Activated CD8-positive, alpha-beta T cell treated with anti-CD3 and anti-CD28 coated beads for 36 hours (primary cell): ENCODE measurements around the gene KMT2E. TPM values are rescaled to one million over a fixed set of nuclear protein-coding genes. Genes with fewer than 3 reads are reported as not detected.

Experiments
- ATAC-seq: fragments of 200-7000 bp; cut with Tn5 transposase; one replicate; pipeline ENCODE4 v1.10.0; 2021; ENCODE audit warnings: mild to moderate bottlenecking, moderate library complexity
- CTCF ChIA-PET: fragments of 350-600 bp; sonication (Branson Sonifier 250); formaldehyde crosslinking; loops from one replicate; lab custom pipeline; 2021; ENCODE audit warnings: antibody characterized with exemption; lab: Charles Lee
- POLR2A ChIA-PET: fragments of 350-600 bp; sonication (Branson Sonifier 250); formaldehyde crosslinking; loops from one replicate; lab custom pipeline; 2021; ENCODE audit warnings: antibody characterized with exemption; lab: Charles Lee
- DNase-seq: peaks from one replicate; pipeline ENCODE4 v3.0.0-alpha.2; 2020
- H3K27ac Mint-ChIP-seq: one replicate; pipeline ENCODE4 v1.8.0; 2021; ENCODE audit warnings: mild to moderate bottlenecking, mixed read lengths
- H3K27me3 Mint-ChIP-seq: one replicate; pipeline ENCODE4 v1.8.0; 2021; ENCODE audit warnings: mixed read lengths
- H3K36me3 Mint-ChIP-seq: one replicate; pipeline ENCODE4 v1.8.0; 2021; ENCODE audit warnings: low read depth, mixed read lengths
- H3K4me1 Mint-ChIP-seq: one replicate; pipeline ENCODE4 v1.8.0; 2021; ENCODE audit warnings: low read depth, mixed read lengths
- H3K4me3 Mint-ChIP-seq: one replicate; pipeline ENCODE4 v1.8.0; 2021; ENCODE audit warnings: mild to moderate bottlenecking, moderate library complexity, mixed read lengths
- H3K9me3 Mint-ChIP-seq: one replicate; pipeline ENCODE4 v1.8.0; 2021; ENCODE audit warnings: mixed read lengths
- CTCF ChIP-seq: fragments of 200-600 bp; IDR thresholded peaks from one replicate; pipeline ENCODE4 v1.8.0; 2022; ENCODE audit warnings: antibody characterized with exemption, mild to moderate bottlenecking
- intact Hi-C: fragments of 100-400 bp; cut with micrococcal nuclease; formaldehyde crosslinking; loops from one replicate; pipeline ENCODE4 v1.10.0; 2022
- total RNA-seq, 2 experiments: library from RNA; stranded (reverse); gene quantifications; one replicate each; pipeline ENCODE4 v1.2.3, GENCODE V29; 2021

KMT2E gene
- total RNA-seq, 2 experiments from 2014 or later, result 94.7 to 98.4 TPM

GRCh38 chr7:105102557-105103352 lies 88.8 kb downstream of the KMT2E start:
- H3K4me1 Mint-ChIP-seq, result peaks cover 52% of the 10 kb centered on the region
- no peaks in the 10 kb centered on the region for H3K9me3 Mint-ChIP-seq
- no peak overlapping the region for H3K4me3 Mint-ChIP-seq
- intact Hi-C loops, result no loop called here
- peak overlapping the region; percentile 78 for H3K27ac Mint-ChIP-seq
- peaks cover 61% of the 10 kb centered on the region for H3K36me3 Mint-ChIP-seq
- POLR2A ChIA-PET, result no interaction called here
- ATAC-seq (no peak), DNase-seq (no peak)
- no peak for TF ChIP-seq CTCF
- CTCF ChIA-PET, result interaction anchor here (1.0 kb wide), 1 partner anchor 122 kb away, joined by 3 read pairs; no protein-coding TSS in a partner anchor
- H3K27me3 Mint-ChIP-seq, result no peaks in the 10 kb centered on the region

- no peak for TF ChIP-seq CTCF
- no peaks in the 10 kb centered on the region for H3K9me3 Mint-ChIP-seq
- POLR2A ChIA-PET, result no interaction called here
- no peaks in the 10 kb centered on the region for H3K27me3 Mint-ChIP-seq
- CTCF ChIA-PET, result interaction anchor here (1.2 kb wide), 1 partner anchor 124 kb away, joined by 3 read pairs; no protein-coding TSS in a partner anchor
- no peak for ATAC-seq
- no peak for DNase-seq
- peaks cover 66% of the 10 kb centered on the region for H3K36me3 Mint-ChIP-seq
- H3K4me3 Mint-ChIP-seq, result no peak overlapping the region
- intact Hi-C loops, result no loop called here
- H3K4me1 Mint-ChIP-seq, result peaks cover 30% of the 10 kb centered on the region
- peak overlapping the region; percentile 75 for H3K27ac Mint-ChIP-seq
Observed at GRCh38 chr7:105105579-105105978, 91.6 kb downstream of the KMT2E start.

GRCh38 chr7:105106473-105106872 lies 92.5 kb downstream of the KMT2E start:
- Mint-ChIP-seq H3K4me3 (no peak overlapping the region), H3K4me1 (peaks cover 22% of the 10 kb centered on the region), H3K27ac (peak overlapping the region; percentile 64), H3K27me3 (no peaks in the 10 kb centered on the region), H3K36me3 (peaks cover 65% of the 10 kb centered on the region), H3K9me3 (no peaks in the 10 kb centered on the region)
- POLR2A ChIA-PET, result no interaction called here
- CTCF ChIA-PET, result interaction anchor here (1.2 kb wide), 1 partner anchor 125 kb away, joined by 3 read pairs; no protein-coding TSS in a partner anchor
- TF ChIP-seq CTCF, result no peak
- intact Hi-C loops, result no loop called here
- DNase-seq, result no peak
- no peak for ATAC-seq

- Mint-ChIP-seq H3K4me3 (no peak overlapping the region), H3K27ac (no peak overlapping the region), H3K4me1 (peaks cover 21% of the 10 kb centered on the region), H3K36me3 (peaks cover 72% of the 10 kb centered on the region), H3K27me3 (no peaks in the 10 kb centered on the region), H3K9me3 (no peaks in the 10 kb centered on the region)
- ChIA-PET POLR2A (no interaction called here), CTCF (no interaction called here)
- no peak for TF ChIP-seq CTCF
- intact Hi-C loops, result no loop called here
- DNase-seq, result no peak
- ATAC-seq, result no peak
Observed at GRCh38 chr7:105107458-105107857, 93.5 kb downstream of the KMT2E start.
